Ovary (tissue), 9 donors: ENCODE results near the gene CD74. TPM values are rescaled to one million over a fixed set of nuclear protein-coding genes. Genes with fewer than 3 reads are reported as not detected.

Source experiments
- DNase-seq, 5 donors: peaks; one replicate each; pipeline ENCODE4 v3.0.0-alpha.2; 2019 to 2020
- H3K27ac ChIP-seq, 2 donors: fragments of 200-600 bp; one replicate each; pipeline versions ENCODE4 v1.5.1 to v1.8.0; 2019 to 2022
- H3K27me3 ChIP-seq: fragments of 200-600 bp; one replicate; pipeline ENCODE4 v1.8.0; 2022
- H3K36me3 ChIP-seq: fragments of 200-600 bp; sonication (generic); one replicate; pipeline ENCODE4 v1.5.1; 2019
- H3K4me1 ChIP-seq: one replicate; pipeline ENCODE4 v1.8.1; 2013; ENCODE audit warnings: mild to moderate bottlenecking, moderate library complexity; ENCODE audit not compliant: insufficient read depth
- H3K4me3 ChIP-seq: fragments of 200-600 bp; sonication (generic); one replicate; pipeline ENCODE4 v1.5.1; 2017
- H3K9me3 ChIP-seq, 2 donors: fragments of 200-600 bp in 1 of 2; sonication (generic) in 1 of 2; one replicate each; pipeline versions ENCODE4 v1.5.1 to v1.8.1; 2013 to 2019; ENCODE audit warnings: mild to moderate bottlenecking in 1 of 2, moderate library complexity in 1 of 2
- CTCF ChIP-seq, 3 donors: fragments of 450-650 bp in 2 of 3; fragments of 200-600 bp in 1 of 3; IDR thresholded peaks; one replicate each; pipeline versions ENCODE4 v1.5.1 to v1.8.0; 2016 to 2022; ENCODE audit warnings: antibody characterized with exemption in 3 of 3, mild to moderate bottlenecking in 1 of 3
- EP300 ChIP-seq: sonication (generic); formaldehyde crosslinking; IDR thresholded peaks from one replicate; pipeline ENCODE4 v1.6.1; 2017; ENCODE audit warnings: antibody characterized with exemption
- POLR2A ChIP-seq: fragments of 450-650 bp; IDR thresholded peaks from one replicate; pipeline ENCODE4 v1.6.1; 2017; ENCODE audit warnings: antibody characterized with exemption, mild to moderate bottlenecking, moderate library complexity
- WGBS, 3 donors: extraction: QIAGEN DNeasy Blood & Tissue Kit in 1 of 3; methylation state at CpG; one replicate each; pipeline versions ENCODE4 v1.1.5 to v1.1.7; 2013 to 2017; 5-methylcytosine and 5-hydroxymethylcytosine counted together
- intact Hi-C, 4 donors: fragments of 100-400 bp; cut with DNase I; formaldehyde crosslinking; loops; one replicate each; pipeline versions ENCODE4 v1.11.0 to v1.15.1; 2022 to 2023
- polyA plus RNA-seq, 2 donors: library from polyadenylated mRNA; stranded (reverse); fragments of 200-250 nt in 1 of 2; fragments of 350-450 nt in 1 of 2; fragmentation: Illumina TruSeq in 1 of 2; extraction: RNeasy Lipid Tissue Mini Kit (QIAGEN cat#74804) in 1 of 2; gene quantifications; one replicate each; pipeline ENCODE4 v1.2.3, GENCODE V29; 2013 to 2014
- total RNA-seq, 7 donors: library from RNA; depleted of rRNA in 2 of 7; stranded (reverse); fragments of >200 nt in 2 of 7; fragmentation: NEBNext Ultra II Directional in 3 of 7; extraction: Animal tissue kit (Norgen Biotek cat#: 25700) in 3 of 7; gene quantifications; one replicate each; pipeline versions ENCODE4 v1.1.0 to v1.2.4, GENCODE V29; 2016 to 2023
- donor health status: DM: no; HTN: no; CAD: no; lungs with moderate emphysema.
- donor health status: DM: no; HTN: no; CAD: no.
- donor health status: Bipolar disorder and iron deficiency.
- donor health status: DM: yes; HTN: yes; CAD: no.
- donor health status: DM: no; HTN: no; CAD: no.
- donor health status: DM: yes; HTN: yes; CAD: no.

Gene CD74
- total and polyA plus RNA-seq, 9 donors = 96.9 to 1,292 (median 384) TPM

- no peaks in the 10 kb centered on the region for H3K9me3 ChIP-seq
- no peak overlapping the region for H3K27ac ChIP-seq
- 43 to 50% (median 49%) methylated on average over 23 of the region's 23 CpGs for WGBS, 3 donors
- DNase-seq = no peak
- no peaks in the 10 kb centered on the region for H3K27me3 ChIP-seq
- peak overlapping the region; percentile 73 for H3K4me3 ChIP-seq
- TF ChIP-seq POLR2A (no peak), CTCF (IDR thresholded peaks at IDR 0.05) (no peak), EP300 (no peak)
- peaks cover 5% of the 10 kb centered on the region for H3K4me1 ChIP-seq
- intact Hi-C loops = loop anchor here in 1 of 4 donors (10.0 kb wide), 1 partner anchor 224 kb away; no protein-coding TSS in a partner anchor
- no peaks in the 10 kb centered on the region for H3K36me3 ChIP-seq
Observed at GRCh38 chr5:150358261-150359095, 54.2 kb downstream of the CD74 start.

- Histone ChIP-seq H3K27me3 (no peaks in the 10 kb centered on the region), H3K27ac (no peak within 1 kb of the TSS), H3K4me3 (peak within 1 kb of the TSS; percentile 73), H3K9me3 (no peaks in the 10 kb centered on the region), H3K4me1 (peaks cover 5% of the 10 kb centered on the region), H3K36me3 (no peaks in the 10 kb centered on the region)
- 0 to 1% (median 0%) methylated on average over 78 to 90 of the region's 90 CpGs for WGBS, 3 donors
- peak; percentile 95 to 98 (median 97) for DNase-seq
- TF ChIP-seq CTCF (IDR thresholded peaks at IDR 0.05) (no peak), POLR2A (peak; percentile 22)
- intact Hi-C loops = loop anchor here in 1 of 4 donors (10.0 kb wide), 1 partner anchor 223 kb away; no protein-coding TSS in a partner anchor
Observed at GRCh38 chr5:150357326-150358260, 55.1 kb downstream of the CD74 start, which contains the start of gene TCOF1. TSS of gene TCOF1 (plus strand) at chr5:150357697. CDS start at chr5:150357747, 50 bp downstream.

GRCh38 chr5:150356575-150357294 is 56.0 kb downstream of the CD74 start:
- DNase-seq = no peak
- Histone ChIP-seq H3K4me1 (peaks cover 5% of the 10 kb centered on the region), H3K36me3 (no peaks in the 10 kb centered on the region), H3K9me3 (no peaks in the 10 kb centered on the region), H3K27me3 (no peaks in the 10 kb centered on the region), H3K4me3 (peak overlapping the region; percentile 73), H3K27ac (no peak overlapping the region)
- 49 to 59% (median 52%) methylated on average over 10 of the region's 10 CpGs for WGBS, 3 donors
- intact Hi-C loops = loop anchor here in 1 of 4 donors (10.0 kb wide), 1 partner anchor 222 kb away; no protein-coding TSS in a partner anchor
- no peak for TF ChIP-seq POLR2A
- TF ChIP-seq CTCF (IDR thresholded peaks at IDR 0.05) = no peak
- no peak for TF ChIP-seq EP300
